K562 (cell line): Measurements from ENCODE around the gene TMEM161B. TPM values are rescaled to one million over a fixed set of nuclear protein-coding genes. Genes with fewer than 3 reads are reported as not detected.

ENCODE experiments used
- ATAC-seq: fragments of 200-7000 bp; cut with Tn5 transposase; 3 replicates; pipeline ENCODE4 v1.9.1; 2020; ENCODE audit warnings: moderate library complexity
- BruUV-seq: library from RNA; stranded (reverse); fragments of 400-500 nt; replicated peaks from 2 replicates; lab custom pipeline; 2021; lab: Mats Ljungman, UMichigan
- CTCF ChIA-PET: fragments of 300-600 bp; formaldehyde crosslinking; extraction: SDS; loops from one replicate; lab custom pipeline; 2021; ENCODE audit warnings: low intra/inter-chr PET ratio; lab: Yijun Ruan, JAX
- POLR2A ChIA-PET: fragments of 300-600, 350-650 bp; sonication (Branson Sonifier 250); formaldehyde crosslinking; extraction: SDS; loops from one replicate; lab custom pipeline; 2021; ENCODE audit warnings: antibody characterized with exemption, inconsistent platforms; lab: Yijun Ruan, JAX
- DNase-seq, 4 experiments: peaks; one replicate each; pipeline versions ENCODE4 v3.0.0 to v3.0.0-alpha.2; 2011 to 2018; ENCODE audit warnings: low spot score in 3 of 4, mixed read lengths in 3 of 4; ENCODE audit errors: extremely low read depth in 1 of 4
- FAIRE-seq: peaks from 2 replicates; lab custom pipeline; 2011; peaks lifted over from hg19 to GRCh38; lab: Jason Lieb, UNC
- H2AFZ ChIP-seq: 2 replicates; pipeline ENCODE4 v1.6.0; 2011; ENCODE audit warnings: low read depth, low read length, control low read depth, inconsistent platforms
- H3K27ac ChIP-seq: fragments of 200-600 bp; 3 replicates; pipeline ENCODE4 v1.8.0; 2011; ENCODE audit warnings: low read depth, mild to moderate bottlenecking, control low read depth, inconsistent platforms, low read length, moderate library complexity, mixed read lengths; ENCODE audit errors: extremely low read depth
- H3K27me3 ChIP-seq, 2 experiments: fragments of 300-600 bp in 1 of 2; 2 replicates in 1 of 2; 3 replicates in 1 of 2; pipeline versions ENCODE4 v1.6.0 to v1.8.0; 2011; ENCODE audit warnings: inconsistent platforms in 2 of 2, low read length in 2 of 2, mild to moderate bottlenecking in 1 of 2, mixed read lengths in 1 of 2, moderate library complexity in 1 of 2; ENCODE audit not compliant: control insufficient read depth in 2 of 2, insufficient read depth in 2 of 2
- H3K36me3 ChIP-seq: fragments of 300-600 bp; 3 replicates; pipeline ENCODE4 v1.8.0; 2011; ENCODE audit warnings: mild to moderate bottlenecking, low read length, inconsistent platforms; ENCODE audit not compliant: control insufficient read depth, insufficient read depth
- H3K4me1 ChIP-seq, 2 experiments: fragments of 200-600 bp in 1 of 2; replicated peaks in 1 of 2; 2 replicates in 1 of 2; 3 replicates in 1 of 2; pipeline versions ENCODE4 v1.5.1 to v1.8.0; 2011; ENCODE audit warnings: inconsistent platforms in 2 of 2, low read length in 2 of 2, mild to moderate bottlenecking in 1 of 2, mixed read lengths in 1 of 2, moderate library complexity in 1 of 2; ENCODE audit not compliant: control insufficient read depth in 2 of 2, insufficient read depth in 2 of 2
- H3K4me2 ChIP-seq: 2 replicates; pipeline ENCODE4 v1.6.1; 2011; ENCODE audit warnings: low read length, control low read depth, inconsistent platforms, mixed read lengths; ENCODE audit not compliant: insufficient read depth
- H3K4me3 ChIP-seq: fragments of 200-600 bp; sonication (generic), shearing (Covaris generic); 2 replicates; pipeline ENCODE4 v1.5.1; 2016; ENCODE audit warnings: control low read depth, inconsistent platforms
- H3K79me2 ChIP-seq: fragments of 200-600 bp; 3 replicates; pipeline ENCODE4 v1.8.0; 2011; ENCODE audit warnings: low read length, inconsistent platforms; ENCODE audit not compliant: control insufficient read depth, insufficient read depth
- H3K9ac ChIP-seq, 2 experiments: 2 replicates each; pipeline versions ENCODE4 v1.6.0 to v1.6.1; 2011; ENCODE audit warnings: low read depth in 2 of 2, low read length in 2 of 2, control low read depth in 1 of 2, inconsistent platforms in 1 of 2, mild to moderate bottlenecking in 1 of 2, mixed read lengths in 1 of 2; ENCODE audit not compliant: insufficient read depth in 1 of 2
- H3K9me1 ChIP-seq: one replicate; pipeline ENCODE4 v1.6.0; 2011; ENCODE audit warnings: inconsistent platforms, mild to moderate bottlenecking, low read length, moderate library complexity; ENCODE audit not compliant: control insufficient read depth, insufficient read depth
- H3K9me3 ChIP-seq: replicated peaks from 2 replicates; pipeline ENCODE4 v1.5.1; 2011; ENCODE audit warnings: low read depth, low read length, inconsistent platforms; ENCODE audit not compliant: control insufficient read depth, insufficient read depth
- H4K20me1 ChIP-seq: replicated peaks from 2 replicates; pipeline ENCODE4 v1.6.1; 2011; ENCODE audit warnings: low read length, inconsistent platforms, mixed read lengths; ENCODE audit not compliant: control insufficient read depth, insufficient read depth
- DMBX1 ChIP-seq: fragments of 250-450 bp; sonication (Bioruptor Pico); IDR thresholded peaks from 2 replicates; pipeline ENCODE4 v1.8.0; 2022; ENCODE audit warnings: inconsistent platforms, mild to moderate bottlenecking, moderate library complexity, borderline replicate concordance
- FOXJ3 ChIP-seq: sonication (generic); formaldehyde crosslinking; IDR thresholded peaks from 2 replicates; pipeline ENCODE4 v1.4.0; 2020; ENCODE audit warnings: mild to moderate bottlenecking, missing genetic modification reagents
- KHSRP ChIP-seq: fragments of 450-650 bp; IDR thresholded peaks from 2 replicates; pipeline ENCODE4 v1.6.1; 2017
- MECOM ChIP-seq: fragments of 250-450 bp; sonication (Bioruptor Pico); IDR thresholded peaks from 2 replicates; pipeline ENCODE4 v1.8.0; 2022; ENCODE audit warnings: inconsistent platforms
- SUPT5H ChIP-seq: fragments of 450-650 bp; IDR thresholded peaks from 2 replicates; pipeline ENCODE4 v1.6.1; 2016
- TCFL5 ChIP-seq: fragments of 250-450 bp; sonication (Bioruptor Pico); conservative IDR thresholded peaks from 2 replicates; pipeline ENCODE4 v1.6.1; 2021; ENCODE audit warnings: mild to moderate bottlenecking, moderate library complexity, matching md5 sums
- THRAP3 ChIP-seq: fragments of 450-650 bp; IDR thresholded peaks from 2 replicates; pipeline ENCODE4 v1.6.1; 2016; ENCODE audit warnings: mild to moderate bottlenecking, inconsistent platforms, borderline replicate concordance
- ZNF444 ChIP-seq: fragments of 250-450 bp; sonication (Bioruptor Pico); IDR thresholded peaks from 2 replicates; pipeline ENCODE4 v1.4.0; 2020; ENCODE audit warnings: mild to moderate bottlenecking, moderate library complexity
- ZSCAN32 ChIP-seq: fragments of 450-650 bp; formaldehyde crosslinking; IDR thresholded peaks from 2 replicates; pipeline ENCODE4 v1.4.0; 2020; ENCODE audit warnings: mild to moderate bottlenecking, moderate library complexity
- in situ Hi-C: fragments of 300-500 bp; cut with MboI; formaldehyde crosslinking; loops from 4 replicates; pipeline ENCODE4 v1.15.0; 2018; ENCODE audit warnings: inconsistent platforms, mixed read lengths
- intact Hi-C: fragments of 100-400 bp; cut with micrococcal nuclease; formaldehyde crosslinking; loops from 2 replicates; pipeline ENCODE4 v1.14.2; 2022
- polyA plus RNA-seq, 8 experiments: library from polyadenylated mRNA; depleted of rRNA in 4 of 8; stranded (reverse) in 5 of 8; unstranded in 3 of 8; fragments of >200 nt; fragmentation: Nextera tagmentation in 2 of 8; fragmentation: Illumina TruSeq in 1 of 8; extraction: Ambion mirVana in 2 of 8; extraction: Trizol in 1 of 8; gene quantifications; 2 replicates each; pipeline versions ENCODE4 v1.2.1 to v1.2.3, GENCODE V29; 2011 to 2014; ENCODE audit warnings: inconsistent platforms in 1 of 8, missing spikeins in 1 of 8
- total RNA-seq, 7 experiments: library from RNA; depleted of rRNA in 6 of 7; stranded (reverse); fragments of >200 nt in 6 of 7; fragmentation: Illumina TruSeq in 2 of 7; extraction: Trizol in 2 of 7; gene quantifications; 2 replicates each; pipeline versions ENCODE4 v1.2.1 to v1.2.3, GENCODE V29; 2011 to 2021; ENCODE audit warnings: low replicate concordance in 1 of 7
- TF ChIP-seq, protein P1 (sequence below): fragments of 250-450 bp; sonication (Bioruptor Pico); IDR thresholded peaks from 2 replicates; pipeline ENCODE4 v1.8.0; 2021; ENCODE audit warnings: borderline replicate concordance, mild to moderate bottlenecking, moderate library complexity; ENCODE audit not compliant: poor library complexity, severe bottlenecking
- TF ChIP-seq, protein P2 (sequence below), 2 experiments: fragments of 450-650 bp; IDR thresholded peaks; 2 replicates each; pipeline ENCODE4 v1.6.1; 2018; ENCODE audit warnings: mild to moderate bottlenecking in 2 of 2, low read depth in 1 of 2; ENCODE audit not compliant: partially characterized antibody in 2 of 2
- TF ChIP-seq, protein P3 (sequence below): IDR thresholded peaks from 2 replicates; pipeline ENCODE4 v1.6.1; 2016; ENCODE audit warnings: missing genetic modification characterization, missing compliant biosample characterization

The TMEM161B gene
- total and polyA plus RNA-seq, 9 of the 15 experiments (the other 6 are each of a cell fraction or from before 2014, with no cell fraction given): 18.9 to 57.1 (median 40.6) TPM

DNA sequence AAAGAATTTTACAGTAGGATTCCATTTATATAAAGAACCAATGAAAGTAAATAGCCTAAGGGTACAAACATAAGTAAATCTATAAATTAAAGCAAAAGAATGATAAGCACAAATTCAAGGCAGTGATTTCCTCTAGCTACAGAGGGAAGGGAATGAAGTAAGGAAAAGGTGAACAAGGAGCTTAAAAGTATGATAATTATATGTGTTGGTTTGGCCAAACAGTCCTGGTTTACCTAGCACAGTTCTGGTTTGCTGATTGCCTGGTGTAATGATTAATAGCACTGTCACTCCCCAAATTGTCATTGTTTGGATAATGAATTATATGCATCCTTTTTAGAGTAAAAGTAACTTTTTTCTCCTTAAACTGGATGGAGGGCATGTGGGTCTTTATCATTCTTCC, 15.0 kb upstream of the TMEM161B start:
- intact Hi-C loops: no loop called here
- CTCF ChIA-PET: no interaction called here

More for the DNA sequence above, 15.0 kb upstream of the TMEM161B start:
- Histone ChIP-seq H3K4me2 (no peak overlapping the region), H3K4me1 (peaks cover 0 to 2% of the 10 kb centered on the region in 2 experiments; a peak in 1 of 5 replicates), H3K9me3 (no peaks in the 10 kb centered on the region), H3K9me1 (no peaks in the 10 kb centered on the region), H3K36me3 (peaks cover 30% of the 10 kb centered on the region), H3K27ac (no peak overlapping the region), H3K9ac (no peak overlapping the region), H3K79me2 (no peaks in the 10 kb centered on the region)
- in situ Hi-C loops: no loop called here
- ATAC-seq (no peak), DNase-seq (no peak)
- BruUV-seq: no TSS peak
- no peak for TF ChIP-seq TCFL5 (CRISPR knock-in tag)
- TF ChIP-seq ZNF444 (CRISPR knock-in tag): no peak
- no peak for TF ChIP-seq MECOM (CRISPR knock-in tag)
- TF ChIP-seq ZSCAN32: no peak
- TF ChIP-seq, protein P1, sequence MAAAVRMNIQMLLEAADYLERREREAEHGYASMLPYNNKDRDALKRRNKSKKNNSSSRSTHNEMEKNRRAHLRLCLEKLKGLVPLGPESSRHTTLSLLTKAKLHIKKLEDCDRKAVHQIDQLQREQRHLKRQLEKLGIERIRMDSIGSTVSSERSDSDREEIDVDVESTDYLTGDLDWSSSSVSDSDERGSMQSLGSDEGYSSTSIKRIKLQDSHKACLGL (CRISPR knock-in tag): no peak
- TF ChIP-seq, protein P2, sequence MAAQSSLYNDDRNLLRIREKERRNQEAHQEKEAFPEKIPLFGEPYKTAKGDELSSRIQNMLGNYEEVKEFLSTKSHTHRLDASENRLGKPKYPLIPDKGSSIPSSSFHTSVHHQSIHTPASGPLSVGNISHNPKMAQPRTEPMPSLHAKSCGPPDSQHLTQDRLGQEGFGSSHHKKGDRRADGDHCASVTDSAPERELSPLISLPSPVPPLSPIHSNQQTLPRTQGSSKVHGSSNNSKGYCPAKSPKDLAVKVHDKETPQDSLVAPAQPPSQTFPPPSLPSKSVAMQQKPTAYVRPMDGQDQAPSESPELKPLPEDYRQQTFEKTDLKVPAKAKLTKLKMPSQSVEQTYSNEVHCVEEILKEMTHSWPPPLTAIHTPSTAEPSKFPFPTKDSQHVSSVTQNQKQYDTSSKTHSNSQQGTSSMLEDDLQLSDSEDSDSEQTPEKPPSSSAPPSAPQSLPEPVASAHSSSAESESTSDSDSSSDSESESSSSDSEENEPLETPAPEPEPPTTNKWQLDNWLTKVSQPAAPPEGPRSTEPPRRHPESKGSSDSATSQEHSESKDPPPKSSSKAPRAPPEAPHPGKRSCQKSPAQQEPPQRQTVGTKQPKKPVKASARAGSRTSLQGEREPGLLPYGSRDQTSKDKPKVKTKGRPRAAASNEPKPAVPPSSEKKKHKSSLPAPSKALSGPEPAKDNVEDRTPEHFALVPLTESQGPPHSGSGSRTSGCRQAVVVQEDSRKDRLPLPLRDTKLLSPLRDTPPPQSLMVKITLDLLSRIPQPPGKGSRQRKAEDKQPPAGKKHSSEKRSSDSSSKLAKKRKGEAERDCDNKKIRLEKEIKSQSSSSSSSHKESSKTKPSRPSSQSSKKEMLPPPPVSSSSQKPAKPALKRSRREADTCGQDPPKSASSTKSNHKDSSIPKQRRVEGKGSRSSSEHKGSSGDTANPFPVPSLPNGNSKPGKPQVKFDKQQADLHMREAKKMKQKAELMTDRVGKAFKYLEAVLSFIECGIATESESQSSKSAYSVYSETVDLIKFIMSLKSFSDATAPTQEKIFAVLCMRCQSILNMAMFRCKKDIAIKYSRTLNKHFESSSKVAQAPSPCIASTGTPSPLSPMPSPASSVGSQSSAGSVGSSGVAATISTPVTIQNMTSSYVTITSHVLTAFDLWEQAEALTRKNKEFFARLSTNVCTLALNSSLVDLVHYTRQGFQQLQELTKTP (IDR thresholded peaks at IDR 0.05; ENCODE audit: low read depth in 1 of 2, partially characterized antibody in 2 of 2): no peak
- no peak for TF ChIP-seq DMBX1 (CRISPR knock-in tag)
- TF ChIP-seq THRAP3: no peak
- no peak for TF ChIP-seq KHSRP
- TF ChIP-seq SUPT5H: no peak
- TF ChIP-seq, protein P3, sequence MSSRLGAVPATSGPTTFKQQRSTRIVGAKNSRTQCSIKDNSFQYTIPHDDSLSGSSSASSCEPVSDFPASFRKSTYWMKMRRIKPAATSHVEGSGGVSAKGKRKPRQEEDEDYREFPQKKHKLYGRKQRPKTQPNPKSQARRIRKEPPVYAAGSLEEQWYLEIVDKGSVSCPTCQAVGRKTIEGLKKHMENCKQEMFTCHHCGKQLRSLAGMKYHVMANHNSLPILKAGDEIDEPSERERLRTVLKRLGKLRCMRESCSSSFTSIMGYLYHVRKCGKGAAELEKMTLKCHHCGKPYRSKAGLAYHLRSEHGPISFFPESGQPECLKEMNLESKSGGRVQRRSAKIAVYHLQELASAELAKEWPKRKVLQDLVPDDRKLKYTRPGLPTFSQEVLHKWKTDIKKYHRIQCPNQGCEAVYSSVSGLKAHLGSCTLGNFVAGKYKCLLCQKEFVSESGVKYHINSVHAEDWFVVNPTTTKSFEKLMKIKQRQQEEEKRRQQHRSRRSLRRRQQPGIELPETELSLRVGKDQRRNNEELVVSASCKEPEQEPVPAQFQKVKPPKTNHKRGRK (tag): no peak
- no peak for TF ChIP-seq FOXJ3 (CRISPR knock-in tag)
- TF ChIP-seq, all 486 proteins: peak for 0
- Histone ChIP-seq H3K4me3 (no peak overlapping the region), H2AFZ (no peak overlapping the region), H4K20me1 (no peaks in the 10 kb centered on the region), H3K27me3 (no peaks in the 10 kb centered on the region)
- POLR2A ChIA-PET: interaction anchor here (0.6 kb wide), 1 partner anchor 409 kb away, joined by 3 read pairs; no protein-coding TSS in a partner anchor
- no peak for FAIRE-seq
